Activated gamma-delta T cell (primary cell): ENCODE results near the gene DMRTC2.

Experiments
- DNase-seq: peaks from one replicate; lab custom pipeline; 2025; lab: John Stamatoyannopoulos, UW

The DMRTC2 gene

GRCh38 chr19:41847351-41848105, 2.7 kb downstream of the DMRTC2 start:
- DNase-seq, result no peak

GRCh38 chr19:41848666-41849065, 3.8 kb downstream of the DMRTC2 start:
- DNase-seq, result no peak

- no peak for DNase-seq
Measured at GRCh38 chr19:41849067-41849466, 4.2 kb downstream of the DMRTC2 start.

- no peak for DNase-seq
Measured at GRCh38 chr19:41850381-41850780, 5.5 kb downstream of the DMRTC2 start.

- no peak for DNase-seq
Measured at GRCh38 chr19:41851456-41851855, 6.6 kb downstream of the DMRTC2 start.

- DNase-seq, result no peak
Measured at GRCh38 chr19:41853344-41853743, 8.5 kb downstream of the DMRTC2 start.

GRCh38 chr19:41853768-41854167, 8.9 kb downstream of the DMRTC2 start:
- DNase-seq, result no peak

GRCh38 chr19:41859213-41859617, 14.4 kb downstream of the DMRTC2 start:
- no peak for DNase-seq

- DNase-seq, result peak; percentile 79
Measured at GRCh38 chr19:41859618-41860418, 15.0 kb downstream of the DMRTC2 start, which contains the start of gene RPS19. TSS of gene RPS19 (plus strand) at chr19:41860255. CDS start at chr19:41860775, 520 bp downstream.

- DNase-seq, result no peak
Measured at GRCh38 chr19:41860419-41861115, 15.7 kb downstream of the DMRTC2 start.

GRCh38 chr19:41861116-41861768, 16.4 kb downstream of the DMRTC2 start:
- DNase-seq, result no peak

GRCh38 chr19:41861846-41862245, 17.0 kb downstream of the DMRTC2 start:
- no peak for DNase-seq

GRCh38 chr19:41862445-41862986, 17.7 kb downstream of the DMRTC2 start:
- DNase-seq, result no peak

GRCh38 chr19:41863209-41863931, 18.5 kb downstream of the DMRTC2 start:
- no peak for DNase-seq

- no peak for DNase-seq
Measured at GRCh38 chr19:41864374-41864773, 19.5 kb downstream of the DMRTC2 start.

- DNase-seq, result no peak
Measured at GRCh38 chr19:41866284-41866683, 21.4 kb downstream of the DMRTC2 start.

- DNase-seq, result no peak
Measured at GRCh38 chr19:41868120-41868988, 23.5 kb downstream of the DMRTC2 start.

GRCh38 chr19:41868989-41869300, 24.1 kb downstream of the DMRTC2 start:
- no peak for DNase-seq

- no peak for DNase-seq
Measured at GRCh38 chr19:41869374-41869955, 24.6 kb downstream of the DMRTC2 start.

- DNase-seq, result no peak
Measured at GRCh38 chr19:41870401-41870873, 25.6 kb downstream of the DMRTC2 start.
